ENCODE measurements around the gene PTP4A2. TPM values are rescaled to one million over a fixed set of nuclear protein-coding genes. Genes with fewer than 3 reads are reported as not detected.

Gene PTP4A2
- 251 TPM for total RNA-seq

GRCh38 chr1:31938184-31938975 lies at the start of gene PTP4A2:
Gene PTP4A2, minus strand, starts transcription at chr1:31938368. Its CDS starts 19,303 bp downstream, at chr1:31919065.

Other genes starting within 250 kb of the PTP4A2 start
- 113 TPM for gene COL16A1, start 234.4 kb downstream of the PTP4A2 start, total RNA-seq
- gene ADGRB2, start 174.0 kb downstream of the PTP4A2 start, total RNA-seq: 18.9 TPM
- gene SPOCD1, start 122.3 kb downstream of the PTP4A2 start, total RNA-seq: 0.76 TPM
- gene KHDRBS1, start 75.5 kb upstream of the PTP4A2 start, total RNA-seq: 133 TPM
- 10.4 TPM for gene TMEM39B, start 134.6 kb upstream of the PTP4A2 start, total RNA-seq
- 32.7 TPM for gene KPNA6, start 169.7 kb upstream of the PTP4A2 start, total RNA-seq
- gene TXLNA, start 241.3 kb upstream of the PTP4A2 start, total RNA-seq: 41.6 TPM